IMR-90 (cell line): ENCODE data around the gene TEF. TPM values are rescaled to one million over a fixed set of nuclear protein-coding genes. Genes with fewer than 3 reads are reported as not detected.

Experiments
- ATAC-seq: fragments of 200-7000 bp; cut with Tn5 transposase; 2 replicates; pipeline ENCODE4 v1.9.1; 2020; ENCODE audit warnings: low read depth, mild to moderate bottlenecking, moderate library complexity
- BruUV-seq: library from RNA; stranded (reverse); fragments of 400-500 nt; replicated peaks from 2 replicates; lab custom pipeline; 2021; lab: Mats Ljungman, UMichigan
- CTCF ChIA-PET: fragments of 300-600 bp; formaldehyde crosslinking; extraction: SDS; loops from one replicate; lab custom pipeline; 2021; ENCODE audit warnings: antibody characterized with exemption; lab: Yijun Ruan, JAX
- POLR2A ChIA-PET: fragments of 300-600 bp; sonication (Branson Sonifier 250); formaldehyde crosslinking; loops from one replicate; lab custom pipeline; 2022; ENCODE audit warnings: antibody characterized with exemption; ENCODE audit not compliant: unreplicated experiment; lab: Charles Lee
- DNase-seq: peaks from one replicate; pipeline ENCODE4 v3.0.0; 2013
- H2AFZ ChIP-seq: replicated peaks from 2 replicates; pipeline ENCODE3; 2013; ENCODE audit warnings: low read length, mild to moderate bottlenecking; ENCODE audit not compliant: poor library complexity
- H2AK5ac ChIP-seq: 2 replicates; pipeline ENCODE4 v1.6.1; 2013; ENCODE audit warnings: low read depth, low read length, inconsistent platforms
- H2AK9ac ChIP-seq: replicated peaks from 2 replicates; pipeline ENCODE3; 2013; ENCODE audit warnings: mild to moderate bottlenecking, low read depth, low read length, moderate library complexity; ENCODE audit not compliant: poor library complexity
- H2BK120ac ChIP-seq: 2 replicates; pipeline ENCODE4 v1.6.1; 2013; ENCODE audit warnings: low read depth, low read length, inconsistent platforms
- H2BK15ac ChIP-seq: 3 replicates; pipeline ENCODE4 v1.6.1; 2013; ENCODE audit warnings: low read depth, low read length, inconsistent platforms
- H2BK20ac ChIP-seq: 2 replicates; pipeline ENCODE4 v1.6.1; 2013; ENCODE audit warnings: low read depth, mild to moderate bottlenecking, inconsistent platforms, low read length, moderate library complexity
- H2BK5ac ChIP-seq: 2 replicates; pipeline ENCODE4 v1.6.1; 2013; ENCODE audit warnings: mild to moderate bottlenecking, low read depth, low read length, inconsistent platforms; ENCODE audit not compliant: poor library complexity, severe bottlenecking
- H3K14ac ChIP-seq: replicated peaks from 2 replicates; pipeline ENCODE4 v1.6.1; 2013; ENCODE audit warnings: low read depth, low read length, inconsistent platforms
- H3K18ac ChIP-seq: 2 replicates; pipeline ENCODE4 v1.6.1; 2013; ENCODE audit warnings: low read depth, low read length, control low read depth
- H3K23ac ChIP-seq: 2 replicates; pipeline ENCODE4 v1.6.1; 2013; ENCODE audit warnings: low read depth, low read length, inconsistent platforms
- H3K27ac ChIP-seq: 2 replicates; pipeline ENCODE4 v1.5.1; 2013; ENCODE audit warnings: mild to moderate bottlenecking, control low read depth, low read length; ENCODE audit not compliant: insufficient read depth
- H3K27me3 ChIP-seq: 2 replicates; pipeline ENCODE4 v1.6.1; 2013; ENCODE audit warnings: low read length; ENCODE audit not compliant: control insufficient read depth, insufficient read depth
- H3K36me3 ChIP-seq: 2 replicates; pipeline ENCODE4 v1.6.1; 2013; ENCODE audit warnings: low read length, mixed read lengths; ENCODE audit not compliant: control insufficient read depth, insufficient read depth
- H3K4ac ChIP-seq: 2 replicates; pipeline ENCODE4 v1.6.1; 2013; ENCODE audit warnings: low read depth, low read length, inconsistent platforms
- H3K4me1 ChIP-seq: 2 replicates; pipeline ENCODE4 v1.6.1; 2013; ENCODE audit warnings: low read length, mixed read lengths; ENCODE audit not compliant: control insufficient read depth, insufficient read depth
- H3K4me2 ChIP-seq: 2 replicates; pipeline ENCODE4 v1.6.1; 2013; ENCODE audit warnings: low read depth, mild to moderate bottlenecking, control low read depth, low read length, moderate library complexity
- H3K4me3 ChIP-seq: 2 replicates; pipeline ENCODE4 v1.5.1; 2013; ENCODE audit warnings: low read depth, mild to moderate bottlenecking, control low read depth, low read length, moderate library complexity; ENCODE audit not compliant: insufficient read depth
- H3K56ac ChIP-seq: 2 replicates; pipeline ENCODE4 v1.6.1; 2013; ENCODE audit warnings: low read length, inconsistent platforms; ENCODE audit not compliant: insufficient read depth; ENCODE audit errors: extremely low read depth
- H3K79me1 ChIP-seq, 2 experiments: 2 replicates each; pipeline ENCODE4 v1.6.1; 2013; ENCODE audit warnings: low read length in 2 of 2, inconsistent platforms in 1 of 2, low read depth in 1 of 2
- H3K9ac ChIP-seq: 2 replicates; pipeline ENCODE4 v1.6.1; 2013; ENCODE audit warnings: low read depth, low read length, control low read depth
- H3K9me1 ChIP-seq: 2 replicates; pipeline ENCODE4 v1.6.1; 2013; ENCODE audit warnings: low read length, inconsistent platforms; ENCODE audit not compliant: insufficient read depth
- H3K9me3 ChIP-seq: 2 replicates; pipeline ENCODE4 v1.6.1; 2013; ENCODE audit warnings: low read length; ENCODE audit not compliant: control insufficient read depth, insufficient read depth
- H4K20me1 ChIP-seq: 2 replicates; pipeline ENCODE4 v1.6.1; 2013; ENCODE audit warnings: low read length, inconsistent platforms; ENCODE audit not compliant: insufficient read depth
- H4K5ac ChIP-seq: 2 replicates; pipeline ENCODE4 v1.6.1; 2013; ENCODE audit warnings: mild to moderate bottlenecking, low read depth, low read length, control low read depth
- H4K8ac ChIP-seq, 2 experiments: 2 replicates each; pipeline ENCODE4 v1.6.1; 2013; ENCODE audit warnings: low read depth in 2 of 2, low read length in 2 of 2, control low read depth in 1 of 2, inconsistent platforms in 1 of 2
- H4K91ac ChIP-seq: 2 replicates; pipeline ENCODE4 v1.6.1; 2013; ENCODE audit warnings: low read depth, low read length, inconsistent platforms; ENCODE audit not compliant: insufficient read depth
- BHLHE40 ChIP-seq: fragments of 150-350 bp; IDR thresholded peaks from 2 replicates; pipeline ENCODE4 v1.6.1; 2016; ENCODE audit warnings: mild to moderate bottlenecking, low read depth, low read length
- CEBPB ChIP-seq: IDR thresholded peaks from 2 replicates; pipeline ENCODE4 v1.6.1; 2012; ENCODE audit warnings: low read depth, low read length, improper control_type of control experiment
- CHD1 ChIP-seq: IDR thresholded peaks from 2 replicates; pipeline ENCODE4 v1.6.1; 2012; ENCODE audit warnings: low read depth, low read length, improper control_type of control experiment
- CTCF ChIP-seq: conservative IDR thresholded peaks from 2 replicates; pipeline ENCODE4 v1.5.1; 2012; ENCODE audit warnings: mild to moderate bottlenecking, low read depth, low read length, improper control_type of control experiment
- FOS ChIP-seq: fragments of 150-350 bp; IDR thresholded peaks from 2 replicates; pipeline ENCODE4 v1.6.1; 2016; ENCODE audit warnings: low read depth, low read length
- MAFK ChIP-seq: IDR thresholded peaks from 2 replicates; pipeline ENCODE4 v1.6.1; 2012; ENCODE audit warnings: low read depth, low read length, improper control_type of control experiment
- MAZ ChIP-seq: IDR thresholded peaks from 2 replicates; pipeline ENCODE4 v1.6.1; 2012; ENCODE audit warnings: low read depth, mild to moderate bottlenecking, low read length, improper control_type of control experiment, moderate library complexity, borderline replicate concordance
- MXI1 ChIP-seq: IDR thresholded peaks from 2 replicates; pipeline ENCODE4 v1.6.1; 2012; ENCODE audit warnings: low read depth, mild to moderate bottlenecking, low read length, moderate library complexity, borderline replicate concordance
- NFE2L2 ChIP-seq: fragments of 150-350 bp; IDR thresholded peaks from 2 replicates; pipeline ENCODE4 v1.6.1; 2016; ENCODE audit warnings: low read depth, mild to moderate bottlenecking, low read length
- POLR2A ChIP-seq: IDR thresholded peaks from 2 replicates; pipeline ENCODE4 v1.6.1; 2012; ENCODE audit warnings: mild to moderate bottlenecking, low read depth, low read length
- RAD21 ChIP-seq: IDR thresholded peaks from 2 replicates; pipeline ENCODE4 v1.6.1; 2012; ENCODE audit warnings: low read length, improper control_type of control experiment
- RCOR1 ChIP-seq: IDR thresholded peaks from 2 replicates; pipeline ENCODE4 v1.6.1; 2012; ENCODE audit warnings: mild to moderate bottlenecking, low read length, improper control_type of control experiment; ENCODE audit not compliant: insufficient replicate concordance
- RFX5 ChIP-seq: IDR thresholded peaks from 2 replicates; pipeline ENCODE4 v1.8.0; 2012; ENCODE audit warnings: low read depth, mild to moderate bottlenecking, low read length, moderate library complexity
- SMC3 ChIP-seq: fragments of 150-350 bp; IDR thresholded peaks from 2 replicates; pipeline ENCODE4 v1.6.1; 2016; ENCODE audit warnings: low read depth, mild to moderate bottlenecking, antibody characterized with exemption, low read length, moderate library complexity
- USF2 ChIP-seq: fragments of 150-350 bp; IDR thresholded peaks from 2 replicates; pipeline ENCODE4 v1.6.1; 2017; ENCODE audit warnings: mild to moderate bottlenecking, antibody characterized with exemption, low read length, low read depth
- WGBS, 2 experiments: methylation state at CpG; one replicate each; pipeline versions ENCODE4 v1.1.5 to v1.1.7; 2013; ENCODE audit warnings: missing lambda C conversion rate in 2 of 2; ENCODE audit not compliant: insufficient read length in 1 of 2; ENCODE audit errors: extremely low coverage in 2 of 2; 5-methylcytosine and 5-hydroxymethylcytosine counted together
- dilution Hi-C: fragments of 300-500 bp; cut with HindIII; formaldehyde crosslinking; loops from one replicate; pipeline ENCODE4 v1.14.3; 2018; ENCODE audit warnings: low sequenced_read_pairs; ENCODE audit not compliant: unreplicated experiment
- in situ Hi-C: fragments of 300-500 bp; cut with MboI; formaldehyde crosslinking; loops from 3 replicates; pipeline ENCODE4 v1.14.3; 2019; ENCODE audit warnings: low sequenced_read_pairs, inconsistent platforms, mixed read lengths
- intact Hi-C: fragments of 100-400 bp; cut with micrococcal nuclease; formaldehyde crosslinking; loops from 2 replicates; pipeline ENCODE4 v1.10.0; 2022
- polyA plus RNA-seq, 3 experiments: library from polyadenylated mRNA; depleted of rRNA; stranded (reverse); fragments of >200 nt; gene quantifications; 2 replicates each; pipeline ENCODE4 v1.2.3, GENCODE V29; 2012; ENCODE audit warnings: low replicate concordance in 1 of 3
- total RNA-seq: library from RNA; depleted of rRNA; stranded (reverse); fragments of >200 nt; gene quantifications from 2 replicates; pipeline ENCODE4 v1.2.3, GENCODE V29; 2012
- TF ChIP-seq, protein P1 (sequence below): fragments of 150-350 bp; IDR thresholded peaks from 2 replicates; pipeline ENCODE4 v1.6.1; 2016; ENCODE audit warnings: low read depth, mild to moderate bottlenecking, low read length, moderate library complexity, borderline replicate concordance

The TEF gene
- total and polyA plus RNA-seq, 2 of the 4 experiments (the other 2 are of a cell fraction): 5.6 to 11.6 TPM

GRCh38 chr22:41340357-41340756 lies 41.4 kb upstream of the TEF start:
- intact Hi-C loops: no loop called here
- POLR2A ChIA-PET: no interaction called here
- no peak for ATAC-seq

More at GRCh38 chr22:41340357-41340756, 41.4 kb upstream of the TEF start:
- BruUV-seq: no TSS peak
- Histone ChIP-seq H3K14ac (no peak overlapping the region), H3K56ac (no peak overlapping the region), H4K20me1 (0 out of 2 replicates have a peak, but pooled peaks cover 4% of the 10 kb centered on the region), H3K9ac (no peak overlapping the region), H3K9me1 (peaks cover 6% of the 10 kb centered on the region; the same call in 1 of the 2 replicates), H3K79me1 (peaks cover 9 to 58% of the 10 kb centered on the region in 2 experiments), H4K5ac (no peak overlapping the region), H3K9me3 (no peaks in the 10 kb centered on the region), H2AK5ac (no peak overlapping the region), H4K8ac (no peak overlapping the region), H2AFZ (peak overlapping the region; percentile 21), H3K18ac (no peak overlapping the region), H3K27me3 (no peaks in the 10 kb centered on the region), H3K27ac (no peak overlapping the region), H3K4me1 (no peaks in the 10 kb centered on the region), H2BK120ac (no peak overlapping the region), H3K4me2 (no peak overlapping the region), H2BK5ac (no peak overlapping the region), H3K36me3 (peaks cover 71% of the 10 kb centered on the region), H2AK9ac (no peak overlapping the region), H2BK20ac (no peak overlapping the region), H4K91ac (no peak overlapping the region), H2BK15ac (no peak overlapping the region), H3K23ac (no peak overlapping the region), H3K4ac (no peak overlapping the region), H3K4me3 (no peak overlapping the region)
- dilution Hi-C loops (no loop called here), in situ Hi-C loops (no loop called here)
- CTCF ChIA-PET: no interaction called here
- WGBS, 2 experiments: 84% methylated on average over 6 of the region's 11 CpGs; no CpG with 5 or more reads in 1 of the 2 experiments
- no peak for DNase-seq
- TF ChIP-seq FOS: no peak
- no peak for TF ChIP-seq RCOR1
- TF ChIP-seq, protein P1, sequence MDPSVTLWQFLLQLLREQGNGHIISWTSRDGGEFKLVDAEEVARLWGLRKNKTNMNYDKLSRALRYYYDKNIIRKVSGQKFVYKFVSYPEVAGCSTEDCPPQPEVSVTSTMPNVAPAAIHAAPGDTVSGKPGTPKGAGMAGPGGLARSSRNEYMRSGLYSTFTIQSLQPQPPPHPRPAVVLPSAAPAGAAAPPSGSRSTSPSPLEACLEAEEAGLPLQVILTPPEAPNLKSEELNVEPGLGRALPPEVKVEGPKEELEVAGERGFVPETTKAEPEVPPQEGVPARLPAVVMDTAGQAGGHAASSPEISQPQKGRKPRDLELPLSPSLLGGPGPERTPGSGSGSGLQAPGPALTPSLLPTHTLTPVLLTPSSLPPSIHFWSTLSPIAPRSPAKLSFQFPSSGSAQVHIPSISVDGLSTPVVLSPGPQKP: no peak
- no peak for TF ChIP-seq CEBPB
- no peak for TF ChIP-seq RFX5
- TF ChIP-seq MAFK: no peak
- TF ChIP-seq CHD1: no peak
- TF ChIP-seq SMC3: no peak
- no peak for TF ChIP-seq USF2
- TF ChIP-seq POLR2A: no peak
- TF ChIP-seq BHLHE40: no peak
- TF ChIP-seq RAD21: no peak
- no peak for TF ChIP-seq CTCF
- TF ChIP-seq MAZ: no peak
- TF ChIP-seq NFE2L2: no peak
- no peak for TF ChIP-seq MXI1
